Bronchial epithelial cell (primary cell): ENCODE data around the gene PEX26. TPM values are rescaled to one million over a fixed set of nuclear protein-coding genes. Genes with fewer than 3 reads are reported as not detected.
"Not testable (repeated sequence)": the region's sequence is repeated elsewhere in the genome, so short reads cannot be mapped to it uniquely, and the experiment has no call there.

Source experiments
- DNase-seq: peaks from one replicate; pipeline ENCODE4 v3.0.0-alpha.2; 2010; ENCODE audit warnings: low read depth
- FAIRE-seq: peaks from 2 replicates; lab custom pipeline; 2011; peaks lifted over from hg19 to GRCh38; lab: Jason Lieb, UNC
- H3K27me3 ChIP-seq: 2 replicates; pipeline ENCODE4 v1.5.1; 2011; ENCODE audit warnings: low read length; ENCODE audit not compliant: control insufficient read depth, insufficient read depth
- H3K36me3 ChIP-seq: 2 replicates; pipeline ENCODE4 v1.5.1; 2011; ENCODE audit warnings: low read length; ENCODE audit not compliant: control insufficient read depth, insufficient read depth
- H3K4me3 ChIP-seq: 2 replicates; pipeline ENCODE4 v1.5.1; 2011; ENCODE audit warnings: mild to moderate bottlenecking, low read depth, low read length, control low read depth
- total RNA-seq: library from RNA; depleted of rRNA; stranded (reverse); fragments of >200 nt; gene quantifications from 2 replicates; pipeline ENCODE4 v1.2.1, GENCODE V29; 2014
- TF ChIP-seq, protein P1 (sequence below): IDR thresholded peaks from 2 replicates; pipeline ENCODE4 v1.5.1; 2011; ENCODE audit warnings: mild to moderate bottlenecking, moderate library complexity, low read length, control low read depth, inconsistent platforms; ENCODE audit not compliant: insufficient read depth, severe bottlenecking

Gene PEX26
- total RNA-seq, 1 donor from 2014 or later, result 11.8 TPM

- Histone ChIP-seq H3K27me3 (no peaks in the 10 kb centered on the region), H3K4me3 (no peak overlapping the region), H3K36me3 (no peaks in the 10 kb centered on the region)
- peak; percentile 53 for DNase-seq
- no peak for FAIRE-seq
- TF ChIP-seq, protein P1, sequence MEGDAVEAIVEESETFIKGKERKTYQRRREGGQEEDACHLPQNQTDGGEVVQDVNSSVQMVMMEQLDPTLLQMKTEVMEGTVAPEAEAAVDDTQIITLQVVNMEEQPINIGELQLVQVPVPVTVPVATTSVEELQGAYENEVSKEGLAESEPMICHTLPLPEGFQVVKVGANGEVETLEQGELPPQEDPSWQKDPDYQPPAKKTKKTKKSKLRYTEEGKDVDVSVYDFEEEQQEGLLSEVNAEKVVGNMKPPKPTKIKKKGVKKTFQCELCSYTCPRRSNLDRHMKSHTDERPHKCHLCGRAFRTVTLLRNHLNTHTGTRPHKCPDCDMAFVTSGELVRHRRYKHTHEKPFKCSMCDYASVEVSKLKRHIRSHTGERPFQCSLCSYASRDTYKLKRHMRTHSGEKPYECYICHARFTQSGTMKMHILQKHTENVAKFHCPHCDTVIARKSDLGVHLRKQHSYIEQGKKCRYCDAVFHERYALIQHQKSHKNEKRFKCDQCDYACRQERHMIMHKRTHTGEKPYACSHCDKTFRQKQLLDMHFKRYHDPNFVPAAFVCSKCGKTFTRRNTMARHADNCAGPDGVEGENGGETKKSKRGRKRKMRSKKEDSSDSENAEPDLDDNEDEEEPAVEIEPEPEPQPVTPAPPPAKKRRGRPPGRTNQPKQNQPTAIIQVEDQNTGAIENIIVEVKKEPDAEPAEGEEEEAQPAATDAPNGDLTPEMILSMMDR, result no peak
Observed at GRCh38 chr22:18068381-18068988, 9.3 kb upstream of the PEX26 start.

DNA sequence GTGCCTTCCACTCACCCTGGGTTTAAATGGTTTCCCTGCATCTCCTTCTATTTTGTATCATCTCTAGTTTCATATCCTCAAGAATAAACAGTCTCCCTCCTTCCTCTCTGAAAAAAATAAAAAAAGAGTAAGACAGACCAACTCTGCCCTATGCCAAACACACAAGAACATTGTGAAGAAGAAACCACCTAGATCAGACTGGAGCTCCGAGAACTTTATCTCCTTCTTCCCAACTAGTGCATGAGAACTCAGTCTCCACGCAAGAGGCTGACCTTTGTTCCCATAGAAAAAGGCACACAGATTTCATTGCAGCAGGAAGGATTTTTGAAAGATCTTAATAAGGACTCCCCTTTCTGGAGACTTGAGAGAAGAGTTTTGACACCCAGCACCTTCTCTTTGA lies 8.7 kb upstream of the PEX26 start:
- H3K36me3 ChIP-seq, result no peaks in the 10 kb centered on the region
- TF ChIP-seq, protein P1, result no peak
- no peaks in the 10 kb centered on the region for H3K27me3 ChIP-seq
- DNase-seq (no peak), FAIRE-seq (no peak)
- H3K4me3 ChIP-seq, result no peak overlapping the region

DNA sequence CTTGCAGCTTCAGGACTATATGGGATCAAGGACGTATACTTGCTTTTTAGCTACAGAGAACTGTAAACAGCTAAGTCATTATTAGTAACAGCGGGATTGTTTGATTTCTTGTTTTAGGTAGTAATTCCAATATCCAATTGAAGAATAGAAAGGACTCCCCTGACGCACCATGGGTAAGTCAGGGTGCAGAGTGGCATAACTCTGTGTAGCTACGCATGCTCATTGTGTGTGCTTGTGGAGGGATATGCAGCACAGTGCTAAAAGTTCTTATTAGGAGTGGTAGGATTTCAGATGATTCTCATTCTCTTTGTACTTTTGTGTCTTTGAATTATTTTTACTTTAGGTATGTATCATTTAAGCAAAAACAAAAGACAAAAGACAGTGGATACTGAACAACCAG lies 7.7 kb upstream of the PEX26 start:
- DNase-seq (no peak), FAIRE-seq (no peak)
- no peak overlapping the region for H3K4me3 ChIP-seq
- no peaks in the 10 kb centered on the region for H3K27me3 ChIP-seq
- H3K36me3 ChIP-seq, result no peaks in the 10 kb centered on the region
- TF ChIP-seq, protein P1, result no peak

- H3K27me3 ChIP-seq, result no peaks in the 10 kb centered on the region
- no peak for FAIRE-seq
Observed at GRCh38 chr22:18070556-18071306, 7.1 kb upstream of the PEX26 start.

DNA sequence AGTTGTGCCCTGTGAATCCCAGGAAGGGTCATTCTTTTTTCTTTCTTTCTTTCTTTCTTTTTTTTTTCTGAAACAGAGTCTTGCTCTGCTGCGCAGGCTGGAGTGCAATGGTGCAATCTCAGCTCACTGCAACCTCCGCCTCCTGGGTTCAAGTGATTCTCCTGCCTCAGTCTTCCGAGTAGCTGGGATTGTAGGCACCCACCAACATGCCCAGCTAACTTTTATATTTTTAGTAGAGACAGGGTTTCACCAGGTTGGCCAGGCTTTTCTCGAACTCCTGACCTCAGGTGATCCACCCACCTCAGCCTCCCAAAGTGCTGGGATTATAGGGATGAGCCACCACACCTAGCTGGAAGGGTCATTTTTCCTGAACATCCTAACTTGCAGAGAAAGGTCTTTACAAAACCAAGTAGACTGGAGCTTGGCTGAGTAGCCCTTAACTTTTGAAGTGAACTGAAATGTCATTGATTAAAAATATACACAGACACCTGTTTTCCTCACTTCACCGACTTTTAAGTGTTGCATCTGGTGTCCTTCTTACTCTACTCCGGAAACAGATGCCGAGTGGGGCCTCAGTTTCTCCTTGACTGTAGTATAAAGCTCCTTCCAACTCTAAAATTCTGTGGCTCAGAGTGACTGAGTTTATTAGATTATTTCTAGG lies 6.4 kb upstream of the PEX26 start:
- H3K36me3 ChIP-seq, FAIRE-seq, DNase-seq, H3K4me3 ChIP-seq, H3K27me3 ChIP-seq: not testable (repeated sequence)

More at GRCh38 chr22:18070556-18071306, 7.1 kb upstream of the PEX26 start:
- no peak overlapping the region for H3K4me3 ChIP-seq
- no peaks in the 10 kb centered on the region for H3K36me3 ChIP-seq
- TF ChIP-seq, protein P1, result peak; percentile 57
- DNase-seq, result peak; percentile 77

- TF ChIP-seq, protein P1, result no peak
- Histone ChIP-seq H3K27me3 (no peaks in the 10 kb centered on the region), H3K36me3 (no peaks in the 10 kb centered on the region), H3K4me3 (no peak overlapping the region)
- FAIRE-seq (no peak), DNase-seq (no peak)
Observed at GRCh38 chr22:18071968-18072310, 5.9 kb upstream of the PEX26 start.
